Cardiac muscle cell (in vitro differentiated cells and primary cell): ENCODE data around the gene PDIA5. TPM values are rescaled to one million over a fixed set of nuclear protein-coding genes. Genes with fewer than 3 reads are reported as not detected.

Experiments
- DNase-seq, 2 donors: peaks; one replicate each; pipeline versions ENCODE4 v3.0.0 to v3.0.0-alpha.2; 2010 to 2017; ENCODE audit warnings: low read depth in 1 of 2, low spot score in 1 of 2
- H3K27ac ChIP-seq: fragments of 200-600 bp; sonication (generic); 2 replicates; pipeline ENCODE4 v1.5.1; 2016
- H3K27me3 ChIP-seq: fragments of 200-600 bp; sonication (generic); 2 replicates; pipeline ENCODE4 v1.6.0; 2016; ENCODE audit warnings: control low read depth
- H3K36me3 ChIP-seq: fragments of 200-600 bp; sonication (generic); 2 replicates; pipeline ENCODE4 v1.5.1; 2016; ENCODE audit warnings: control low read depth
- H3K4me1 ChIP-seq: fragments of 200-600 bp; sonication (generic); 2 replicates; pipeline ENCODE4 v1.8.1; 2017; ENCODE audit warnings: low read depth, mild to moderate bottlenecking, mixed run types
- H3K4me3 ChIP-seq: fragments of 200-600 bp; sonication (generic); 2 replicates; pipeline ENCODE4 v1.5.1; 2016; ENCODE audit warnings: mild to moderate bottlenecking
- H3K9me3 ChIP-seq: fragments of 200-600 bp; sonication (generic); 2 replicates; pipeline ENCODE4 v1.5.1; 2017; ENCODE audit warnings: low read depth, mild to moderate bottlenecking, control low read depth
- CTCF ChIP-seq: IDR thresholded peaks from 2 replicates; pipeline ENCODE4 v1.5.1; 2012; ENCODE audit warnings: low read depth, mild to moderate bottlenecking, low read length
- polyA plus RNA-seq: library from polyadenylated mRNA; unstranded; fragments of >200 nt; fragmentation: Nextera tagmentation; extraction: Ambion mirVana; gene quantifications from 2 replicates; pipeline ENCODE4 v1.2.1, GENCODE V29; 2016
- total RNA-seq: library from RNA; depleted of rRNA; stranded (reverse); fragments of >200 nt; gene quantifications from 2 replicates; pipeline ENCODE4 v1.2.3, GENCODE V29; 2016

PDIA5 gene
- total and polyA plus RNA-seq, 2 experiments from 2014 or later = 14.5 to 19.5 TPM

DNA sequence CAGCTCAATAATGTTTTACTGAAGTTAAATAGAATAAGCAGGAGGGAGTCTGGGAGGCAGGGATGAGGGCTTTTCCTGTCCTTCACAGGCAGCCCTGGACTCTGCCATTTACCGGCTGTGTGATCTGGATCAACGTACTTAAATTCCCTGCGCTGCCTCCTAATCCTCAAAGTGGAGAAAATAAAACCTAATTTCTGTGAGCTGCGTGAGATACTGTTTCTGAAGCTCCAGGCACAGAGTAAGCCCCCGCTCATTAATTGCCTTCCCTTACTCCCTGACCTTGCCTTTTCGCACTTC lies 278 bp upstream of the PDIA5 start:
- H3K27ac ChIP-seq = no peak overlapping the region
- peaks cover 24% of the 10 kb centered on the region for H3K4me1 ChIP-seq
- no peaks in the 10 kb centered on the region for H3K9me3 ChIP-seq
- DNase-seq = no peak
- peak overlapping the region; percentile 63 for H3K4me3 ChIP-seq
- no peaks in the 10 kb centered on the region for H3K36me3 ChIP-seq
- TF ChIP-seq CTCF = no peak
- H3K27me3 ChIP-seq = peaks cover 10% of the 10 kb centered on the region

GRCh38 chr3:123067689-123068600 lies 1.1 kb downstream of the PDIA5 start:
- H3K9me3 ChIP-seq = no peaks in the 10 kb centered on the region
- peaks cover 7% of the 10 kb centered on the region for H3K27me3 ChIP-seq
- DNase-seq = no peak
- TF ChIP-seq CTCF = no peak
- peak overlapping the region; percentile 63 for H3K4me3 ChIP-seq
- no peak overlapping the region for H3K27ac ChIP-seq
- H3K36me3 ChIP-seq = no peaks in the 10 kb centered on the region
- H3K4me1 ChIP-seq = peaks cover 27% of the 10 kb centered on the region

DNA sequence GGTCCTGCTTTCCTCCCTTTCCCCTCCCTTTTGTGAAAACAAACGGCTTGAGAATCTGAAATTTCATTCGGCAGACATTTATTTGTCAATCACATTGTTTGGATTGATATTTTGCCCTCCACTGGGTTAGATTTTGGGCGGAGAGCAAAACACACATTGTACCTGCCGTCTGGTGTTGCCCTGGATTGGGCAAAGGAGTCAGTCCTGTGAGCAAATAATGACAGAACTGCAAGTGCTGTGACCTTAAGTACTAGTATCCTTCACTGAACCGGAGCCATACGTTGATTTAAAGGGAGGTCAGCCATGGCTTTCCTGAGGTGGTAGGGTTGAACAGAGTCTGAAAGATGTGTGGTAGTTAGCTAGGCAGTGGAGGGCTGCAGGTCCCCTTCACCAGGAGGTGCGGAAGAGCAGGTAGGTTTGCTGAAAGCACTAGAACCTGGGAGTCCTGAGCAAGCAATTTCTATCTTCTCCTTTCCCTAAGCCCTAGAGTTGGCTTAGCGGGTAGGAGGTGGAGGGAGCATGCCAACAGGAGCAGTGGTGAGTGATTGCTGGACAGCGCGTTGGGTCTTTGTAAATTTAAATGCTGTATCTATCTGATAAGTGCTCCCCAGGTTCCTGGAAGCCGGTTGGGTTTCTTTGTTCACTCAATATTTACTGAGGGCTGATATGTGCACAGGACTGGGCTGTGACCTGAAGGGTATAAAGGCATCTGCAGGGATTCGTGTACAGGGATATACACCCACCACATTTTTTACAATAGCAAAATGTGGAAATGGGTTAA lies 2.0 kb downstream of the PDIA5 start:
- no peak overlapping the region for H3K4me3 ChIP-seq
- H3K36me3 ChIP-seq = no peaks in the 10 kb centered on the region
- H3K4me1 ChIP-seq = peaks cover 27% of the 10 kb centered on the region
- peaks cover 7% of the 10 kb centered on the region for H3K27me3 ChIP-seq
- no peak overlapping the region for H3K27ac ChIP-seq
- TF ChIP-seq CTCF = no peak
- no peaks in the 10 kb centered on the region for H3K9me3 ChIP-seq
- no peak for DNase-seq

GRCh38 chr3:123070510-123070909 lies 3.7 kb downstream of the PDIA5 start:
- H3K36me3 ChIP-seq = no peaks in the 10 kb centered on the region
- no peak overlapping the region for H3K4me3 ChIP-seq
- peaks cover 27% of the 10 kb centered on the region for H3K4me1 ChIP-seq
- H3K27me3 ChIP-seq = peaks cover 7% of the 10 kb centered on the region
- DNase-seq = no peak
- no peak overlapping the region for H3K27ac ChIP-seq
- no peaks in the 10 kb centered on the region for H3K9me3 ChIP-seq
- TF ChIP-seq CTCF = no peak

GRCh38 chr3:123071146-123071545 lies 4.3 kb downstream of the PDIA5 start:
- peak; percentile 33 for TF ChIP-seq CTCF
- Histone ChIP-seq H3K4me3 (no peak overlapping the region), H3K27ac (peak overlapping the region; percentile 19), H3K4me1 (peaks cover 27% of the 10 kb centered on the region), H3K27me3 (peaks cover 7% of the 10 kb centered on the region), H3K9me3 (no peaks in the 10 kb centered on the region), H3K36me3 (no peaks in the 10 kb centered on the region)
- DNase-seq = peak in 1 of 2 donors; percentile 68
